EH (cell line): ENCODE measurements around the gene PIK3CB.

Experiments used
- DNase-seq: peaks from one replicate; pipeline ENCODE4 v3.0.0-alpha.2; 2015; ENCODE audit warnings: low read depth

The PIK3CB gene

DNA sequence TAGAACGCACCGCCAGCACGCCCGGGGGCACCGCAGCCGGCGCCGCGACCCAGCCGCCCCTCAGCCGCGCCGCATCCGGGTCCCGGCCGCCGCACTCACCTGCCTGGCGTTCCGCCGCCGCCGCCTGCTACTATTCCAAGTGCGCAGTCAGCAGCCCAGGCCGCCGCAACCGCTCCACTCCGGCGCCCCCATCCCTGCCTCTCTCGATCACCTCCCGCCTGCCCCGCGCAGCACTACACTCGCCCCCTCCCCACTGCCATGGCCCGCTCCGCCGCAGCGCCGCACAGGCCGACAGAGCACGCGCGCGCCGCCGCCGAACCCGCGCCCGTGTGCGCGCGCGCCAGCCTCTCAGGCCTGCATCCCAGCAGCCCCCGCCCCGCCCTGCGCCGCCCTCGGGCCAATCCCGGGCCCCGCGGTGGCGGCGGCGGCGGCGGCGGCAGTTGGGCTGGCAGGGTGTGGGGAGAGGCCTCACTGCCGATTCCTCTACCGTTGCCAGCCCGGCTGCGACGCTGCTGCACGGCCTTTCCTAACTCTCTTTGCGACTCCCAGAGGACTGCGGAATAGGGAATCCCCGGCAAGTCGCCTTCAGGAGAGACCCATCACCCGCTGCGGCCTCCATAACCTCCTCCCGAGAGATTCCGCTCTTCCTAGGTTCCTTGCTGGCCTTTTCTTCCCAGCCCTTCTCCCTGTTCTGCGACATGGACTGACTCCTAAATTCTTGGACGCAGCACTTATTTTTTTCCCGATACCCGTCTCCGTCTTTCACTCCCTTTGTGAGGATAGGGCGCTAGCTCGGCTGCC, at the start of gene PIK3CB:
Gene PIK3CB (minus strand): TSS at position 333 of the 801 bp plus-strand sequence. CDS start 75,585 bp downstream, outside the sequence.
- DNase-seq, result peak; percentile 88

DNA sequence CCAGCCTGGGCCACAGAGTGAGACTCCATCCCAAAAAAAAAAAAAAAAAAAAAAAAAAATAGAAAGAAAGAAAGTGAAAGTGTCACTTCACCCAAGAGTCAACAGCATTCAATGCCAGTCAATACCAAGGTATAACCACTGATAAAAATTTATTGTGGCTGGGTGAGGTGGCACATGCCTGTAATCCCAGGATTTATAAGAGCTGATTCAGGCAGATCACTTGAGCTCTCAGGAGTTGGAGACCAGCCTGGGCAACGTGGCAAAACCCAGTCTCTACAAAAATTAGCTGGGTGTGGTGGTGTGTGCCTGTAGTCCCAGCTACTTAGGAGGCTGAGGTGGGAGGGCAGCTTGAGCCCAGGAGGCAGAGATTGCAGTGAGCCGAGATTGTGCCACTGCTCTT, 46.5 kb upstream of the PIK3CB start:
- DNase-seq, result no peak

DNA sequence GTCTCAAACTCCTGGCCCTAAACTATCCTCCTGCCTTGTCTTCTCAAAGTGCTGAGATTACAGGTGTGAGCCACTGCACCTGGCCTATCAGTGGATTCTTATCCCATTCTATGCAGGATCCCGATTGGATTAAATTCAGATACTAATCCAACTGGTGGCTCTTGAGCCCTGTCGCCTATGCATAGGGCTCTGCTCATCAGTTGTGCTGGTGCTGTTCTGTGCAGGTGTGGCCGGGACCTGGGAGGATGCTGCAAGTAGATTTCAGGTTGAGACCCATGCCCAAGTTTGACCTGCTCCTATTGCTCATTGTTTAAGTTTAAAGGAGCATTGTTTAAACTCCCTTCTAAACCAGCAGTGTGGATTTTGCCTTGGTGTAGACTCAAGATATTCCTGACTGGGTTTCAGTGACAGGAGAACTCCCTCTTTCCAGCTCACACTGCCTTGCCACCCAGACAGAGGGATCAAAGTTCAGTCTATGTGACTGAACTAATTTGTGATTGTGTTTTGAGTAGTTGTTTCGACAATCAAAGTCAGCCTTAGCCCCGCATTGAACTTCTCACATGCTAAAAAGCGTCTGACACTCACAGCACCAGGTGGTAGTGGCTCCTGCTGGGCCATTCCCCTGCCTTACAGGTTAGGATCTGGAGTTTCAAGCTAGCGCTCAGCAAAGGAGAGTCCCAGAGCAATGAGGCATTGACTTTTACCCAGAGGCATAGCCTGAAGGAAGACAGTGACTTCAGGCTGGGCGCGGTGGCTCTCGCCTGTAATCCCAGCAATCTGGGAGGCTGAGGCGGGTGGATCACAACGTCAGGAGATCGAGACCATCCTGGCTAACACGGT, 45.0 kb upstream of the PIK3CB start:
- no peak for DNase-seq

DNA sequence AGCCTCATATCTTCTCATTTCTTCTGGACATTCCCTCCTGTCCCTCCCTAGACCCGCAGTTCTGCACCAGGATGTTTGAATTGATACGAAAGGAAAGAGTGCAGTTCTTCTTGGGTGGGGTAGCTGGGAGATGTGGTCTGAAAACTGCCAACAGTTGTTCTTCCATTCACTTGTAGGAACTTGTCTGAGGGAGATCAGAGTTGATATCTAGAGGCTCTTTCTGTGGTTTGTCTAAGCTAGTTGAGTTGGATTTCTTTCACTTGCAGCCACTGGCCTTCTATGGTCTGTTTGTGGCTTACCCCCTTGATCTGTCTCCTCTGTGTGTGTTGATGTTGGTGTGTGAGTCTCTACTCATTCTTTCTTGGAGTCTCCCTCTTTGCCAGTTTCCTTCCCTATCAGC, 42.5 kb upstream of the PIK3CB start:
- no peak for DNase-seq

DNA sequence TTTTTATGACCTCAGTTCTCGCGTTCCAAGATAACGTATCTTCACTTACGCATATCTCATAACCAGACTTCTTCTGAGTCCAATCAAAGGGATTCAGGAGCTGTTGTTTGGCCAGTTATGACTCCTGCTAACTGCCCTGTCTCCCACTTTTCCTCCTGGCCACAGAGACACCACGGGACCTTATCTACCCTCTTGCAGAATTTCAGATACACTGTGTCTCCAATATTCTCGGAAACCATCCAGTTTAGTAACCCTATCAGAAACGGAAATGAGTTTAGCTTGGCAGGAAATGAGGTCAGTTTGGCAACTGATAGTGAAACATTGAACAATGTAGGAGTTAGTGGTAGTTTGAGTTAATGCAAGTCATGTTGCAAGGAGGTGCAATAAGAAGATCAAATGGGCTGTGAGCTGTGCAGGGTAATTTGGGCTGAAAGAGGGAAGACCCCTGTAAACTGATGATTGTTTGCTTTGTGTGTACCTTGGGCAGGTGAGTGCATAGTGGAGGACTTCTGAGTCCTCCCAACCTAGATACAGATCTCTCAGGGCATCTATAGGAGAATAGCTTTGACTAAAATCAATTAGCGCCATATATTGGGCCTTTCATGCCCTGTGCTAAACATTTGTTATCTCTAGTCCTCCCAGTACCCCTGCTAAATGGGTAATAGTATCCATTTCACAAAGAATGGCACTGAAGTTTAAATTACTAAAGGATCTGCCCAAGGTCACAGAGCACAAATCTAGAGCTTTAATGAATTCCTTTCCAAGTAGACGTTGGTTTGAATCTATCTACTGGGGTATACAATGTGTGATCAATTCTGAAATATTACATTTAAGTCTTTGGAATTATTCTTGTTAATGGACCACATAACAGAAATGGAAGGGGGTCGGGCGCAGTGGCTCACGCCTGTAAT, 41.3 kb upstream of the PIK3CB start:
- DNase-seq, result no peak

DNA sequence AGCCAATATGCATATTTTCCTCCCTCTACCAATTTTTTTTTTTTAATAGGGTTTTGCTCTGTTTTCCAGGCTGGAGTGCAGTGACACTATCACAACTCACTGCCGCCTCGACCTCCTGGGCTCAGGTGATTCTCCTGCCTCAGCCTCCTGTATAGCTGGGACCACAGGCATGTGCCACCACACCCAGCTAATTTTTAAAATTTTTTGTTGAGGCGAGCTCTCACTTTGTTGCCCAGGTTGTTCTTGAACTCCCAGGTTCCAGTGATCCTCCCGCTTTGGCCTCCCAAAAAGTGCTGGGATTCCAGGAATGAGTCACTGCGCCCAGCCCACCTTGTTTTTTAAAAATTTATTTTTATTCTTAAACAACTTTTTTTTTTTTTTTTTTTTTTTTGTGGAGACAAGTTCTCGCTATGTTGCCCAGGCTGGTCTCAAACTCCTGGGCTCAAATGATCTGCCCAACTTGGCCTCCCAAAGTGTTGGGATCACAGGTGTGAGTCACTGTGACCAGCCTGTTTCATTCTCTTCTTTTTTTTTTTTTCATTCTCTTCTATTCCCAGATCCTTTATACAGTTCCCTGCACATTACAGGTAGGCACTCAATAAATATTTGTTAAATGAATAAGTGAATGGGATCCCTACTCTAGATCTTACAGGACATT, 40.5 kb upstream of the PIK3CB start:
- no peak for DNase-seq

DNA sequence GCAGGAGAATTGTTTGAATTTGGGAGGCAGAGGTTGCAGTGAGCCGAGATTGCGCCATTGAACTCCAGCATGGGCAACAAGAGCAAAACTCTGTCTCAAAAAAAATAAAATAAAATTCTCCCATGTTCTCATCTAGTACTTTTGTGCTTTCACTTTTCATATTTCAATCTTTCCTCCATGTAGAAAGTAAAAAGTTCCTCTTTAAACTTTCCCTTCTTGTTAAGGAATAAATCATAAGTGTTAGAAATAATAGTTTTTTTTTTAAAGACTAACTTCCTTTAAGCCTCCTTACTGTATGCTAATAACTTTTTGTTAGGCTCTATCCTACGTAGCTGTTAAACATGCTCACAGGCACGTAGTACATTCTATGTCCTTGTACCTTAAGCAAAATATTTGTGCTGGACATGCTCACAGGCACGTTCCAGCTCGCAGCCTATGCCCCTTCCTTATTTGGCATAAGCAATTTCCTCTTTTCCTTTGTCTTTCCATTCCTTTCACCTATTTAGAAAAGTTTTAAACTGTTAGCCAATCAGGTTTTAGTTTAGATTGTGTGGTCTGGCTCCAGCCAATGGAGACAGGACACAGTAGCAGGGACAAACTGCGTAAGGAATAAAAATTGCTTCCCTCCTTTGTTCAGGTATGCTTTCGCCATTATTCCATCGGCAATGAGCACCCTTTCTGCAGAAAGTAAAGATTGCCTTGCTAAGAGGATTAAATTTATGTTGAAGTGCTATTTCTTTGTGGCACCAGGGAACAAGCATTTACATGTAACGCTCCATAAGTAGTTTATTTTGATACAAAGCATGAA, 38.9 kb upstream of the PIK3CB start:
- no peak for DNase-seq

DNA sequence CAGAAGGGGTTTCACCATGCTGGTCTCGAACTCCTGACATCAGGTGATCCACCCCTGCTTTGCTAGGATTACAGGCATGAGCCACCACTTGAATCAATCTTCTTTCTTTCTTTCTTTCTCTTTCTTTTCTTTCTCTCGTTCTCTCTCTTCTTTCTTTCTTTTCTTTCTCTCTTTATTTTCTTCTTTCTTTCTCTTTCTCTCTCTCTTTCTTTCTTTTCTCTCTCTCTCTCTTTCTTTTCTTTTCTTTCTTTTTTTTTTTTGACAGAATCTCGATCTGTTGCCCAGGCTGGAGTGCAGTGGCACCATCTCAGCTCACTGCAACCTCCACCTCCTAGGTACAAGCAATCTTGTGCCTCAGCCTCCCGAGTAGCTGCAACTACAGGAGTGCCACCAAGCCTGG, 37.9 kb upstream of the PIK3CB start:
- DNase-seq, result no peak

DNA sequence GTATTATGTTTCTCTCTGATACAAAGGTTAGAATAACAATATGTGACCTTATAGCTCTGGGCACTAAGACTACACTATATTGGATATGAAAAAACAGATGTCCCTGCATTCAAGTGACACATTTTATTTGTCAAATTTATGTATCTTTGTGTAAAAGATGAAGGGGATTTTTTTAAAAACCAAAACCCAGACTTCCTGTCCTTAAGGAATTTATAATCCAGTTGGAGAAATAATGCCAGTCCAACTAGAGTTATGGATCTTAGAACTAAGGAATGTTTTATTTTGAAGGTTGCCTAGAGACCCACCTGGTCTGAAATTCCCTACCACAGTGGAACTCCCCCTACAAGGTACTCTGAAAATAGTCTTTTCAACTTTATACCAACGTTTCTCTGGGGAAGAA, 33.3 kb upstream of the PIK3CB start:
- no peak for DNase-seq

DNA sequence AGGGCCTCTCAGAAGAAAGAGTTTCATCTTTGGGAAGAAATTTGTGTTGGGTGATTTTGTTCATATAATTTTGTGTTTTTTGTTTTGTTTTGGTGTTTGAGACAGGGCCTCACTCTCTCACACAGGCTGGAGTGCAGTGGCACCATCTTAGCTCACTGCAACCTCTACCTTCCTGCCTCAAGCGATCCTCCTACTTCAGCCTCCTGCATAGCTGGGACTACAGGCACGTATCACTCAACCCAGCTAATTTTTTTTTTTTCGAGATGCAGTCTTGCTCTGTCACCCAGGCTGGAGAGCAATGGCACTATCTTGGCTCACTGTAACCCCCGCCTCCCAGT, 29.0 kb upstream of the PIK3CB start:
- no peak for DNase-seq

DNA sequence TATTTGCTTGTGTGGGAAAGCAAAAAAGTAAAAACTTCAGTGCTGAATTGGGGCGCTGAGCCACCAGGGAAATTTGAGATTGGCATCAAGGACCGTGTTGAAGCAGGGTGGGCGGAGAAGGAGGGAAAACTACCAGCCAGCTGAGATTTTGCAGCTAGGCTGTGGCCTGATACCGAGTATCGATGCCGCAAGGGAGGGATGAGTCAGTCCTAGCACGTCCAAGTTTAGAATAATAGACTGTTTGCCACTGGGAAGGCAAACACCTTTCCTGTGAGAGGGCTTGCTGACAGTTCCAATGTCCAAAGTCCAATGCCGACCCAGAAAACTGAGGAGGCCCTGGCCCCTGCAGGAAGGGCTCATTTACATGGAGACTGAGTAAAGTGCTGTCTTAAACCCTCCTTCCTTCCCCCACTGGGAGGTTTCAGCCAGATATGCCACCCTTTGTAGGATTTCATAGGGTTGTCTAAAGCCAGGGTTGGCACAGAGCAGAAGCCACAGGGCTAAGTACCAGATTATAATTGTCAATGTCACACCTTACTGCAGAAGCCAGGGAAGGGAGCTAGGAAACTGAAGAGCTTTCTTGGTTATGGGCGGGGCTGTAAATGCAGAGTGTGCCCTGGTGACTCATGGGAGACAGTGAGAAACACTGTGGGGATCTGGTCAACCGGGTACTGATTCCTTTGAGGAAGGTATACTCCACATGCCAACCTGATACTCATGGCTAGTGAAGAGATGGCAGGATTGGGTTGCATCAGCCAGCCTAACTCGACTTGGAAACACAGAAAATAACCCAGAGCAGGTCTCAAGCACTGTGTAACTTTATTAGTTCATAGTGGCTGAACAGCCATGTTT, 28.4 kb upstream of the PIK3CB start:
- peak; percentile 65 for DNase-seq

DNA sequence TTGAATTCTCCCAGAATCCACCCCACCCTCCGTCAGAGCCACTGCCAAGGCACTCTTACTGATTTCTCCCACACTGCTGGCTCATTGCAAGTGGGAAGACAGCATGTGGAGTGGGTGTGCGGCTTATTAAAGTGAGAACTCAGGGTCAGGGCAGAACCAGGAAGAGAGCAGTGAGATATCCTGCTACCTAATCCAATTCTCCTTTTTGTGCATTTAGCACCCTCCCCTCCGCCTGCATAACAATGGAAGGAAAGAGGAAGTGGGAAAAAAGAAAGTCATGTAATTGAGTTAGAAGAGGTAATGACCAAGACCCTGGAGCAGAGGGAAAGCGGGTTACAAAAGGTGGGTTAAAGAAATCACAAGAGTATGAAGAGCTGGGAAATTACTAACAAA, 27.8 kb upstream of the PIK3CB start:
- DNase-seq, result no peak

DNA sequence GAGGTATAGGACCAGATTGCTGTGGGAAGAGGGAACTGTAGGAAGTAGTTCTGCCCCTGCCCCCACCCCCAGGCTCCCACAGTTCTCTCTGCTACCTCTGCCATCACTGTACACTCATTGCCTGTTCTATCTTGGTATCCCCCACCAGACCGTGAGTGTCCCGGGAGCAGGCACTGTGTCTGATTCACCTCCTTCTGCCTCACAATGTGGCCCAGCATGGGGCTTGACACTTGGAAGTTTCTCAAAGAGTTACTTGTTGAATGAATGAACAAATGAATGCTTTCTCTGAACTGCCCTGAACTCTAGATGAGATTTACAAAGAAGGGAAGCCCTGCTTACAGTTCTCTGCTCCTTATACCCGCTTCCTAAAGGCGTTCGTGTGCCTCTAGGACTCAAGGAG, 27.1 kb upstream of the PIK3CB start:
- DNase-seq, result peak; percentile 67

DNA sequence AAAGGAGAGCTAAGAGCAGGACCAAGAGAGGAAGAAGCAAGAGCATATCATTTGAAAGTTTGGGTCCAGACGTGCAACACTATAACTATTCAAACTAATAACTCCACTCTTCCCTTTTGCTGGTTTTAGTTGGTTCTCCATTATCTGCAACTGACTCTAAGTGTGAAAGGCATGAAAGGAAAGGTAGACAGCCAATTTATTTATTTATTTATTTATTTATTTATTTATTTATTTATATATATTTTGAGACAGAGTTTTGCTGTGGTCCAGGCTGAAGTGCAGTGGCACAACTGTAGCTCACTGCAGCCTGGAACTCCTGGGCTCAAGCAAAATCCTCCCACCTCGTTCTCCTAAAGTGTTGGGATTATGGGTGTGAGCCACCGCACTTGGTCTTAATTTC, 22.1 kb upstream of the PIK3CB start:
- no peak for DNase-seq

DNA sequence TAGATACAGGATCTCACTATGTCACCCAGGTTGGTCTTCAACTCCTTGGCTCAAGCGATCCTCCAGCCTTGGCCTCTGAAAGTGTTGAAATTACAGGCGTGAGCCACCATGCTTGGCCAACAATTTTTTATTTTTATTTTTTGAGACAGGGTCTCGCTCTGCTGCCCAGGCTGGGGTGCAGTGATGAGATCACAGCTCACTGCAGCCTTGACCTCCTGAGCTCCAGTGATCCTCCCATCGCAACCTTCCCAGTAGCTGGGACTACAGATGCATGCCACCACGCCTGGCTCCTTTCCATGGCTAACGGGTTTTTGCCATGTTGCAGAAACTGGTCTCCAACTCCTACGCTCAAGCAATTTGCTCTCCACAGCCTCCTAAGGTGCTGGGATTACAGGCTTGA, 20.2 kb upstream of the PIK3CB start:
- no peak for DNase-seq

DNA sequence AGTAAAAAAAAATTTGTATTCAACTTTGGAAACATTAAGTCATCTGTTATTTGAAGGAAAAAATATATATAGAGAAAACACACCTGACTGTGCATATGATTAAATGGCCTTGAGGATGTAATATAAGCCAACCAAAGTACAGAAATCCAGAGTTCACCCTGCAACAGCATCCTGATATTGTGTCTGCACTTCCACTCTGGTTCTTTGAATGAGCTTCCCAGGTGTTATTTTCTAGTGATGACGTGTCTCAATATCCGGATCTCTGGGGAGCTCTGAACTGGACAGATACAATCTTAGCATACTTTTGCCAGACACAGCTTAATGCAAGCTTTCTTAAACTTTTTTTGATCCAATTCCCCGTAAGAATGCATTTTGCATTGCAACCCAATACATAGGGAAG, 19.5 kb upstream of the PIK3CB start:
- DNase-seq, result no peak

DNA sequence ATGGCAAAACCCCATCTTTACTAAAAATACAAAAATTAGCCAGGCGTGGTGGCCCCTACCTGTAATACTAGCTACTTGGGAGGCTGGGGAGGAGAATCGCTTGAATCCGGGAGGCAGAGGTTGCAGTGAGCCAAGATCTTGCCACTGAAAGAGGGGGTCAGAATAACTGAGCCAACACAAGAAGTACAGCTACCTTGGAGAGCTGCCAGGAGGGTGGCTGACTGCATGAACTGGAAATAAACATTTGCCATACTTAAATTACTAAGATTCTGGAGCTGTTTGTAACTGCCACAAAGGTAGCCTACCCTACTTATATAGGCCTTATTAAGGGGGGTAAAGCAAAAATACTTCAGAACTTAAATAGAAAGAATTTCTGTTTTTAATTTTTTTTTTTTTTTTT, 15.4 kb upstream of the PIK3CB start:
- DNase-seq, result peak; percentile 57

DNA sequence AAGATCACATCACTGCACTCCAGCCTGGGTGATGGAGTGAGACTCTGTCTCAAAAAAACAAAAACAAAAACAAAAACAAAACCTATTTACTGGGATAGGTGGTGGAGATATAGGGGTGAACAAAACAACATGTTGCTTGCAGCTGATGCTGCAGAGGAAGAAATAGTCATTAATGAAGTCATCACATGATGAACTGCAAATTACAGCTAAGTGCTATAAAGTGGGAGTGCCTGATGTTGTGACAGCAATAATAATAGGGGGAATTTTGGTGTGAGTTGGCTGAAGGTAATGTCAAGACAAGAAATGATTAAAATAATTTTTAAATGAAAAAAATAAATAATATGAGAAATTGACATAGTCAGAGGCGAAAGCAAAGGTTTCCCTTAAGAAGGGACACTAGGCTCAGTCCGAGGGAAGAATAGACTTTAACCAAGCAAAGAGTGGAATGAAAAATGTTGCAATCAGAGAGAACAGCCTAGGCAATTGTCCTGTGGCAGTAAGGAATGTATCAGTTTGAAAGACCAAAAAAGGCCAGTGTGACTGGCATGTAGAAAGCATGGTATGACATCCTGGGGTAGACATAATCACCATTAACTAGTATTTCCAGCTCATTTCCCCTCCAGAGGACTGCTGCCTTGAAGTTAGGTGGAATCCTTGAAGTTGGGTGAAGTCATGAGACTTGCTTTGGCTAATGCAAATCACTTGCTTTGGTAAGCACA, 14.7 kb upstream of the PIK3CB start:
- peak; percentile 53 for DNase-seq

DNA sequence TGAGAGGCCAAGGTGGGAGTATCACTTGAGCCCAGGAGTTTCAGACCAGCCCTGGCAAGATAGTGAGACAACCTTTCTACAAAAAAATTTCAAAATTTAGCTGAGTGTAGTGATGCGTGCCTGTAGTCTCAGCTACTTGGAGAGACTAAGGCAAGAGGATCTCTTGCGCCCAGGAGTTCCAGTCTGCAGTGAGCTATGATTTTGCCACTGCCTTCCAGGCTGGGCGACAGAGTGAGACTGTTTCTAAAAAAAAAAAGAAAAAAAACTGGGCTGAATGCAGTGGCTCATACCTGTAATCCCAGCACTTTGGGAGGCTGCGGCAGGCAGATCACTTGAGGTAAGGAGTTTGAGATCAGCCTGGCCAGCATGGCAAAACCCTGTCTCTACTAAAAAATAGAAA, 14.0 kb upstream of the PIK3CB start:
- DNase-seq, result no peak
